ENCODE measurements around the gene GSTA3. TPM values are rescaled to one million over a fixed set of nuclear protein-coding genes. Genes with fewer than 3 reads are reported as not detected.

Gene GSTA3
- 0.19 TPM in 1 of 2 replicates, not detected in the other for total RNA-seq

GRCh38 chr6:52909531-52909930 is at the start of gene GSTA3:
Gene GSTA3, minus strand, starts transcription at chr6:52909698. Its CDS starts 3,864 bp downstream, at chr6:52905834.

Other genes with a start within 250 kb of the GSTA3 start
- 28.5 and 36.4 TPM in 2 replicates for gene TMEM14A, start 238.6 kb downstream of the GSTA3 start, total RNA-seq
- gene GSTA2, start 146.2 kb downstream of the GSTA3 start, total RNA-seq = not detected in 2 replicates
- gene GSTA1, start 105.9 kb downstream of the GSTA3 start, total RNA-seq = not detected in 2 replicates
- gene GSTA5, start 68.9 kb downstream of the GSTA3 start, total RNA-seq = not detected in 2 replicates
- gene GSTA4, start 85.6 kb upstream of the GSTA3 start, total RNA-seq = 32.6 and 62.7 TPM in 2 replicates
- gene CILK1, start 152.1 kb upstream of the GSTA3 start, total RNA-seq = 6.3 and 18.9 TPM in 2 replicates
- gene FBXO9, start 155.7 kb upstream of the GSTA3 start, total RNA-seq = 41.9 and 51.5 TPM in 2 replicates
- not detected in 2 replicates for gene GCM1, start 239.1 kb upstream of the GSTA3 start, total RNA-seq

Data from aortic smooth muscle cell (primary cell).